ENCODE results near the gene PCCA. TPM values are rescaled to one million over a fixed set of nuclear protein-coding genes. Genes with fewer than 3 reads are reported as not detected.
A peak's percentile ranks its signal among the peaks of the same experiment; 100 is the strongest.

Gene PCCA
- total RNA-seq, 1 donor, result 33.7 TPM

DNA sequence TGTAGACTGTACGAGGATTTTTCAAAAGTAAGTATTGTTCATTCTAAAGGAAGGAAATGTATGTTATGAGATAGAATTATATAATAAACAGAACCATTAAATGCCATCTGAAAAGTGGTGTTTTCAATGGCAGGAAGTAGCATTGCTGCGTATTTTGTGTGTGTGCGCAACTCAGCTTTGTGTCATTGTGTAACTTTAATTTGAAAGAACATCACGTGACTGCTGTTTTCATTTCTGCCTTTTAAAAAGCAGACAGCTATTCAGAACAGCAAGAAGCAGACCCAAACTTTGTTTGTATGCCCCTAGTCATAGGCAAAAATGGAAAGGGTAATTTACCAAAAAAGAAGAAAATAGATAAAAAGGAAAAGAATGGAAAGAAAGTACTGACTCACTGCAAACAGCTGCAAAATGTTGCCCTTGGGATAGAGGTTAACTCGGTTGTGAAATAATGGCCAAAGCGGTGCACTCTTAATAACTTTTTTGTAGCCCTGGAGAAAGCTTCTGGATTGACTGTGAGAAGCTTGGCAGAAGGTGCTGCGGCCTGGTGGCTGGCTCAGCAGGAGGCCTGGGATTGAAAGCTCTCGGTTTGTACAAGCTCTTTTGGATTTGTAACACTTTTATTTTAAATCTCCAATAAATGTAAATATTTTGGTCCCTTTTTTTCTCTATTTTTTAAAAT, 402.4 kb downstream of the PCCA start:
- H3K4me3 ChIP-seq (ENCODE audit: low read depth, low read length), result no peak overlapping the region
- peak; percentile 91 for DNase-seq (ENCODE audit: low read depth)
- TF ChIP-seq, protein P1, sequence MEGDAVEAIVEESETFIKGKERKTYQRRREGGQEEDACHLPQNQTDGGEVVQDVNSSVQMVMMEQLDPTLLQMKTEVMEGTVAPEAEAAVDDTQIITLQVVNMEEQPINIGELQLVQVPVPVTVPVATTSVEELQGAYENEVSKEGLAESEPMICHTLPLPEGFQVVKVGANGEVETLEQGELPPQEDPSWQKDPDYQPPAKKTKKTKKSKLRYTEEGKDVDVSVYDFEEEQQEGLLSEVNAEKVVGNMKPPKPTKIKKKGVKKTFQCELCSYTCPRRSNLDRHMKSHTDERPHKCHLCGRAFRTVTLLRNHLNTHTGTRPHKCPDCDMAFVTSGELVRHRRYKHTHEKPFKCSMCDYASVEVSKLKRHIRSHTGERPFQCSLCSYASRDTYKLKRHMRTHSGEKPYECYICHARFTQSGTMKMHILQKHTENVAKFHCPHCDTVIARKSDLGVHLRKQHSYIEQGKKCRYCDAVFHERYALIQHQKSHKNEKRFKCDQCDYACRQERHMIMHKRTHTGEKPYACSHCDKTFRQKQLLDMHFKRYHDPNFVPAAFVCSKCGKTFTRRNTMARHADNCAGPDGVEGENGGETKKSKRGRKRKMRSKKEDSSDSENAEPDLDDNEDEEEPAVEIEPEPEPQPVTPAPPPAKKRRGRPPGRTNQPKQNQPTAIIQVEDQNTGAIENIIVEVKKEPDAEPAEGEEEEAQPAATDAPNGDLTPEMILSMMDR (IDR thresholded peaks at IDR 0.05; ENCODE audit: insufficient read depth, low read depth, low read length), result peak; percentile 42

DNA sequence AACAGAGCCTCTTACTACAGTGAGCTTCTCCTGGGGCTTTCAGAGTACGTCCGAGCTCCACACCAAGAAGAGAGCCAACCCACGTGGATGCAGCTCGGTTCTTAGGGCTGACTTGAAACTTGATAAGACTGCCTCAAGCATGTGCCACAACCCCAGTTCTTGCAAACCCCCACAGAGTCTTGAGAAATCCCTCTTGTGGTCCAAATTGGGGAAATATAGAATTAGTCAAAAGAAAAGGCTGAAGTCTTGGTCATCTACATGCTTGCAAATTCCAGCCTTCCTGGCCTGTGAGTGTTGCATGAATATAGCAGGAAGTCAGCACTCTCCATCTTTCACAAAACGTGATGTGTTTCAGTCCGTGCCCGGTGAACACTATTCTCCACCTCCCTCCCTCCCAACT, 404.5 kb downstream of the PCCA start:
- DNase-seq (ENCODE audit: low read depth), result no peak
- H3K4me3 ChIP-seq (ENCODE audit: low read depth, low read length), result no peak overlapping the region
- TF ChIP-seq, protein P1 (IDR thresholded peaks at IDR 0.05; ENCODE audit: insufficient read depth, low read depth, low read length), result no peak

DNA sequence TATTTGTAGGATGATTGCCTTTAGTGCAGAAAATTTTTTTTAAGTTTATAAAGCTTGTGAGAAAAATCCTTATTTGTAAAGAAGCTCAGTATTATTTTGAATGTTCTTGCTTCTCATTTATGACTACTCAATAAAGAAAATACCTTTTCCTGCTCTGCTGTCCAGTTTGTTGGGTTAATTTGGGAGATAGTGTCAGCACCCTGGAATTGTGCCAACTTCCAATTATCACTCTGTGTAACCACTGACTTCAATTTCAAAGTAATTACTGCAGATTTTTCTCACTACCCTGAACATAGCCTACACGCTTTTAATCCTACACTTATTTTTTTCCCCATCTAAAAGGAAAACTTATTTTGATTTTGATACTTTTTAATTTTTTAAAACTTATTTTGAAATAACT, 406.6 kb downstream of the PCCA start:
- no peak overlapping the region for H3K4me3 ChIP-seq (ENCODE audit: low read depth, low read length)

DNA sequence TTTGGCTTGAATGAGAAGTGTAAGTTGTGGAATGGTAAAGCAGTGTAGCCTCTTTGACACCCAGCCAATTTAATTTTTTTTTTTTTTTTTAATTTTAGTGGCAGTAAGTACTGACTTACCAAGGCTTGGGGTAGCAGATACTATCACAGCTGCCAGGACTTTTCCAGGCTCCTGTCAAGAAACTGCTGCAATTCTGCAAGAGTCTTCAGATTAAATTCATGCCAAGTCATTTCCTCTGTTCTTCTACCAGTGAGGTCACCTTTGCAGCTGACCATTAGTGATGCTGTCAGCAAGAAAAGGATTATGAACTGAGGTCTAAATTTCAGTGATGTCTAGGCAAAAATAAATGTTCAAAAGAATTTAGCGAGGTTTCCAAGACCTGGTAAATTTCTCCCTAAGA, 408.5 kb downstream of the PCCA start:
- TF ChIP-seq, protein P1 (IDR thresholded peaks at IDR 0.05; ENCODE audit: insufficient read depth, low read depth, low read length), result no peak
- DNase-seq (ENCODE audit: low read depth), result peak; percentile 44
- no peak overlapping the region for H3K4me3 ChIP-seq (ENCODE audit: low read depth, low read length)

More for the DNA sequence above, 406.6 kb downstream of the PCCA start:
- TF ChIP-seq, protein P1 (IDR thresholded peaks at IDR 0.05; ENCODE audit: insufficient read depth, low read depth, low read length), result no peak
- DNase-seq (ENCODE audit: low read depth), result no peak

DNA sequence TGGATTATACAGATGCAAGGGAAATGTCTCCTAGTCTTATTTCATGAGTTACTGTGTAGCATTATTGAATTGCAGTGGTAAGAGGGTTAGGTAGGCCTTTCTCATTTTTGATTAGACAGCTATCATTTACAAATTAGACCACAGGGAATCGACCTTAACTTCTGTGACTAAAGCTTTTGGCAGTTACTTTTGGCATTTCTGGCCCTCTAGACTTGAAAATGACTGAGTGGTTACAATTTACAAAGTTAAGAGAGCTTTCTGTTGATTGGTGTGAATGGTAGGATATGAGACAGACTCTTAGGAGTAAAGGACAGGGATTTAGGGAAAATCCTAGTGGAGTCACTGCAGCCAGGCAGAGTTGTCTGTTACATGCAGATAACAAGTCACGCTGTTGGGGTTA, 413.6 kb downstream of the PCCA start:
- no peak overlapping the region for H3K4me3 ChIP-seq (ENCODE audit: low read depth, low read length)
- TF ChIP-seq, protein P1 (IDR thresholded peaks at IDR 0.05; ENCODE audit: insufficient read depth, low read depth, low read length), result no peak
- no peak for DNase-seq (ENCODE audit: low read depth)

DNA sequence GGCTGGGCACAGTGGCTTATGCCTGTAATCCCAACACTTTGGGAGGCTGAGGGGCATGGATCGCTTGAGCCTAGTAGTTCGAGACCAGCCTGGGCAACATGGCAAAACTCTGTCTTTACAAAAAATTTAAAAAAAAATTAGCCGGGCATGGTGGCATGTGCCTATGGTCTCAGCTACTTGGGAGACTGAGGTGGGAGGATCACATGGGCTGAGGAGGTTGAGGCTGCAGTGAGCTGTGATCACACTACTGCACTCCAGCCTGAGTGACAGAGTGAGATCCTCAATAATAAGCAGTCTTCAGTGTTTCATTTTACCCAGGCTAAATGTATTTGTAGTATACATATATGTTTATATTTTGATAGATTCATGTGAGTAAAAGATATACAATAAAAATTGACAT, 414.7 kb downstream of the PCCA start:
- TF ChIP-seq, protein P1 (IDR thresholded peaks at IDR 0.05; ENCODE audit: insufficient read depth, low read depth, low read length), result no peak
- no peak overlapping the region for H3K4me3 ChIP-seq (ENCODE audit: low read depth, low read length)
- DNase-seq (ENCODE audit: low read depth), result no peak

DNA sequence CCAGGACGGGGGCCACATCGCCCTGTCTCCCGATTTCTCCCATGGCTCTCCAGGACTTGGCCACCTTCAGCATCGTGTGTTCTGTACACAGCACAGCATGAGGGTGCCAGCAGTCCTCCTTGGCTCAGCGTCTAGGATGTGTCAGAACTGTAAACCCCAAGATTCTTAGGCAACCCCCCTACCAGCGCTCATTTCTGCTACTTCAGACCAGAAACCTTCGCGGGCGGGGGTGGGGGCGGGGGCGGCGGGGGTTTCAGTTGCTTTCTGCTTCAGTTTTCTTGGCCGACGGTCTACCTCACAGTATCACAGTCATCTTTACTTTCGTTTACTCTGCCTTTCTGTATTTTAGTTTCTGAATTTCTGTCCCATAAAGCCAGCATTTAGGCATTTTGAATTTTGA, 417.3 kb downstream of the PCCA start:
- TF ChIP-seq, protein P1 (IDR thresholded peaks at IDR 0.05; ENCODE audit: insufficient read depth, low read depth, low read length), result no peak
- no peak overlapping the region for H3K4me3 ChIP-seq (ENCODE audit: low read depth, low read length)
- DNase-seq (ENCODE audit: low read depth), result no peak

Measured in fibroblast of villous mesenchyme (primary cell).